Activated naive CD4-positive, alpha-beta T cell treated with anti-CD3 and anti-CD28 coated beads for 36 hours (primary cell): ENCODE data around the gene OR5C1. TPM values are rescaled to one million over a fixed set of nuclear protein-coding genes. Genes with fewer than 3 reads are reported as not detected.
"Not testable (repeated sequence)": the region's sequence is repeated elsewhere in the genome, so short reads cannot be mapped to it uniquely, and the experiment has no call there.

Experiments used
- CTCF ChIA-PET: fragments of 350-600 bp; sonication (Branson Sonifier 250); formaldehyde crosslinking; loops from one replicate; lab custom pipeline; 2021; ENCODE audit warnings: antibody characterized with exemption; lab: Charles Lee
- DNase-seq: peaks from one replicate; pipeline ENCODE4 v3.0.0-alpha.2; 2020
- H3K27ac Mint-ChIP-seq: one replicate; pipeline ENCODE4 v1.8.0; 2021; ENCODE audit warnings: mild to moderate bottlenecking, mixed read lengths
- H3K27me3 Mint-ChIP-seq: one replicate; pipeline ENCODE4 v1.8.0; 2021; ENCODE audit warnings: low read depth, mixed read lengths
- H3K36me3 Mint-ChIP-seq: one replicate; pipeline ENCODE4 v1.8.0; 2021; ENCODE audit warnings: low read depth, mixed read lengths
- H3K4me1 Mint-ChIP-seq: one replicate; pipeline ENCODE4 v1.8.0; 2021; ENCODE audit warnings: low read depth, mixed read lengths
- H3K4me3 Mint-ChIP-seq: one replicate; pipeline ENCODE4 v1.8.0; 2021; ENCODE audit warnings: mild to moderate bottlenecking, moderate library complexity, mixed read lengths
- H3K9me3 Mint-ChIP-seq: one replicate; pipeline ENCODE4 v1.8.0; 2021; ENCODE audit warnings: mixed read lengths
- intact Hi-C: fragments of 100-400 bp; cut with micrococcal nuclease; formaldehyde crosslinking; loops from one replicate; pipeline ENCODE4 v1.15.1; 2023
- total RNA-seq, 2 experiments: library from RNA; stranded (reverse); gene quantifications; one replicate each; pipeline ENCODE4 v1.2.3, GENCODE V29; 2021

OR5C1 gene
- total RNA-seq, 2 experiments from 2014 or later, result not detected

DNA sequence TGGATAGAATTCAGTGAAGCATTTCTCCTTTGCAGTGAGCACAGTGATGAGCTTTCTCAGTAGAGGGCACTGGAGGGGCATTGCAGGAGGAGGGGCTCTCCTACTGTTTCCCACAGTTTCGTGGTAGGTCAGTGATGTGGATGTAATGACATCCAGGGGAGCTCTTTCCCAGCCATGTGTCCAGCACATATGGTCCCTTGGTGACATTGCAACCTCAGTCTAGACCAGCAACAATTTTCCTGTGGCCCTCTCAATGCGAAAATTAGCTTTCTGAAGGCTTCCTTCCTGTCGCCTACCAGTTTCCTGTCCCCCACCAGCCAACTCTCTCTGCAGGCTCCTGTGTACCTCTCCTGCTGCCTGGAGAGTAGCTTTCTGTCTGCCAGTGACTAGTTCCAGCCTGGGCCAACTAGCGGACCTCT, 46.6 kb downstream of the OR5C1 start:
- Mint-ChIP-seq H3K9me3 (no peaks in the 10 kb centered on the region), H3K27me3 (no peaks in the 10 kb centered on the region), H3K27ac (peak overlapping the region; percentile 63), H3K4me1 (peaks cover 11% of the 10 kb centered on the region), H3K36me3 (no peaks in the 10 kb centered on the region), H3K4me3 (peak overlapping the region; percentile 48)
- CTCF ChIA-PET, result interaction anchor here (0.6 to 1.7 kb wide), 11 partner anchors 8 to 330 kb away, joined by 3 to 5 read pairs (median 3); partner anchors contain the start of genes RC3H2 and ZBTB26
- DNase-seq, result peak; percentile 44
- intact Hi-C loops, result no loop called here

GRCh38 chr9:122837266-122837850, 48.6 kb downstream of the OR5C1 start:
- H3K4me3 Mint-ChIP-seq, result no peak overlapping the region
- H3K36me3 Mint-ChIP-seq, result no peaks in the 10 kb centered on the region
- peaks cover 11% of the 10 kb centered on the region for H3K4me1 Mint-ChIP-seq
- H3K27ac Mint-ChIP-seq, result no peak overlapping the region
- H3K9me3 Mint-ChIP-seq, result no peaks in the 10 kb centered on the region
- CTCF ChIA-PET, result no interaction called here
- H3K27me3 Mint-ChIP-seq, result no peaks in the 10 kb centered on the region
- intact Hi-C loops, result no loop called here
- no peak for DNase-seq

GRCh38 chr9:122838441-122838840, 49.7 kb downstream of the OR5C1 start:
- H3K4me3 Mint-ChIP-seq, H3K36me3 Mint-ChIP-seq, H3K27ac Mint-ChIP-seq, H3K9me3 Mint-ChIP-seq, intact Hi-C loops, H3K27me3 Mint-ChIP-seq, CTCF ChIA-PET, DNase-seq: not testable (repeated sequence)
- peaks cover 11% of the 10 kb centered on the region for H3K4me1 Mint-ChIP-seq

Other genes starting within 250 kb of the OR5C1 start
- gene OR1N2, start 235.8 kb upstream of the OR5C1 start, total RNA-seq, result not detected
- not detected for gene OR1L8, start 205.5 kb upstream of the OR5C1 start, total RNA-seq
- not detected for gene OR1Q1, start 174.2 kb upstream of the OR5C1 start, total RNA-seq
- gene OR1B1, start 131.3 kb upstream of the OR5C1 start, total RNA-seq, result not detected
- not detected for gene OR1L1, start 127.2 kb upstream of the OR5C1 start, total RNA-seq
- not detected for gene OR1L3, start 113.8 kb upstream of the OR5C1 start, total RNA-seq
- not detected for gene OR1L4, start 64.9 kb upstream of the OR5C1 start, total RNA-seq
- not detected for gene OR1L6, start 46.6 kb upstream of the OR5C1 start, total RNA-seq
- not detected for gene OR1K1, start 11.2 kb downstream of the OR5C1 start, total RNA-seq
- gene PDCL, start 39.7 kb downstream of the OR5C1 start, total RNA-seq, result 10 to 100 TPM; 19.5 to 19.6 TPM
- gene RC3H2, start 116.4 kb downstream of the OR5C1 start, total RNA-seq, result 10 to 100 TPM; 20.2 to 21.3 TPM
- 1 to 10 TPM; 7.7 to 8.0 TPM for gene ZBTB6, start 124.4 kb downstream of the OR5C1 start, total RNA-seq
- gene ZBTB26, start 142.6 kb downstream of the OR5C1 start, total RNA-seq, result 1 to 10 TPM; 5.5 to 5.7 TPM
- gene RABGAP1, start 152.1 kb downstream of the OR5C1 start, total RNA-seq, result 10 to 100 TPM; 19.7 to 21.3 TPM
- under 1 TPM; 0.32 to 0.50 TPM for gene GPR21, start 244.7 kb downstream of the OR5C1 start, total RNA-seq